HCT116 (cell line): Measurements from ENCODE around the gene RASL11A. TPM values are rescaled to one million over a fixed set of nuclear protein-coding genes. Genes with fewer than 3 reads are reported as not detected.

Experiments
- ATAC-seq: fragments of 200-7000 bp; cut with Tn5 transposase; 2 replicates; pipeline ENCODE4 v1.9.1; 2020; ENCODE audit warnings: mild to moderate bottlenecking, moderate library complexity
- BruUV-seq: library from RNA; stranded (reverse); fragments of 400-500 nt; replicated peaks from 2 replicates; lab custom pipeline; 2021; lab: Mats Ljungman, UMichigan
- CTCF ChIA-PET: fragments of 300-600 bp; sonication (Branson Sonifier 250); formaldehyde crosslinking; loops from one replicate; lab custom pipeline; 2021; ENCODE audit warnings: antibody characterized with exemption; lab: Charles Lee
- POLR2A ChIA-PET: fragments of 300-600, 350-600 bp; sonication (Branson Sonifier 250); formaldehyde crosslinking; loops from one replicate; lab custom pipeline; 2021; ENCODE audit warnings: antibody characterized with exemption; lab: Charles Lee
- RAD21 ChIA-PET, 2 experiments: fragments of 300-600 bp; sonication (Branson Sonifier 250); formaldehyde crosslinking; loops; one replicate each; lab custom pipeline; 2023; ENCODE audit warnings: low total read pairs in 2 of 2; ENCODE audit not compliant: uncharacterized antibody in 2 of 2, unreplicated experiment in 2 of 2, low non-redundant PET in 1 of 2; lab: Charles Lee
- DNase-seq: peaks from one replicate; pipeline ENCODE4 v3.0.0-alpha.2; 2010; ENCODE audit warnings: low read depth, low spot score
- H2AFZ ChIP-seq: fragments of 200-600 bp; shearing (Covaris generic), sonication (generic); 2 replicates; pipeline ENCODE4 v1.6.1; 2017; ENCODE audit warnings: low read depth, mixed run types, mixed read lengths, antibody characterized with exemption, low read length; ENCODE audit not compliant: poor library complexity, severe bottlenecking
- H3K27ac ChIP-seq: 2 replicates; pipeline ENCODE4 v1.5.1; 2012; ENCODE audit warnings: low read depth, low read length
- H3K27me3 ChIP-seq: fragments of 200-600 bp; sonication (generic); 2 replicates; pipeline ENCODE4 v1.6.1; 2016; ENCODE audit warnings: mixed run types, low read length, mixed read lengths; ENCODE audit not compliant: insufficient read depth
- H3K36me3 ChIP-seq, 2 experiments: fragments of 200-500 bp in 1 of 2; fragments of 200-600 bp in 1 of 2; sonication (Bioruptor generic) in 1 of 2; sonication (generic) in 1 of 2; 2 replicates each; pipeline versions ENCODE4 v1.5.1 to v1.6.1; 2014 to 2016; ENCODE audit warnings: low read length in 2 of 2, inconsistent platforms in 1 of 2, mixed read lengths in 1 of 2, mixed run types in 1 of 2; ENCODE audit not compliant: insufficient read depth in 2 of 2, control insufficient read depth in 1 of 2
- H3K4me1 ChIP-seq, 2 experiments: fragments of 200-600 bp in 1 of 2; sonication (generic) in 1 of 2; 2 replicates each; pipeline versions ENCODE4 v1.5.1 to v1.6.1; 2012 to 2017; ENCODE audit warnings: low read length in 2 of 2, inconsistent platforms in 1 of 2, mild to moderate bottlenecking in 1 of 2, mixed read lengths in 1 of 2, mixed run types in 1 of 2, moderate library complexity in 1 of 2; ENCODE audit not compliant: insufficient read depth in 2 of 2, control insufficient read depth in 1 of 2
- H3K4me2 ChIP-seq: fragments of 200-600 bp; sonication (generic); 2 replicates; pipeline ENCODE4 v1.6.1; 2017; ENCODE audit warnings: mixed run types, low read length, mixed read lengths
- H3K4me3 ChIP-seq, 2 experiments: fragments of 200-600 bp in 1 of 2; sonication (generic) in 1 of 2; replicated peaks in 1 of 2; 2 replicates each; pipeline ENCODE4 v1.5.1; 2011 to 2016; ENCODE audit warnings: low read length in 2 of 2, control low read depth in 1 of 2, low read depth in 1 of 2, mild to moderate bottlenecking in 1 of 2, mixed read lengths in 1 of 2, mixed run types in 1 of 2
- H3K79me2 ChIP-seq: fragments of 200-600 bp; sonication (generic); 2 replicates; pipeline ENCODE4 v1.6.1; 2017; ENCODE audit warnings: mild to moderate bottlenecking, mixed run types, low read length, moderate library complexity, mixed read lengths; ENCODE audit not compliant: insufficient read depth
- H3K9ac ChIP-seq: fragments of 200-600 bp; sonication (generic); 2 replicates; pipeline ENCODE4 v1.6.1; 2016; ENCODE audit warnings: low read length, mixed read lengths
- H3K9me2 ChIP-seq: fragments of 200-600 bp; sonication (generic), shearing (Covaris generic); 2 replicates; pipeline ENCODE4 v1.6.1; 2017; ENCODE audit warnings: mixed run types, mild to moderate bottlenecking, moderate library complexity; ENCODE audit not compliant: insufficient read depth
- H3K9me3 ChIP-seq, 2 experiments: fragments of 200-500 bp in 1 of 2; fragments of 200-600 bp in 1 of 2; sonication (Bioruptor generic) in 1 of 2; sonication (generic) in 1 of 2; 2 replicates each; pipeline ENCODE4 v1.6.1; 2014 to 2017; ENCODE audit warnings: low read length in 2 of 2, mixed read lengths in 2 of 2, inconsistent platforms in 1 of 2, low read depth in 1 of 2, mild to moderate bottlenecking in 1 of 2, mixed run types in 1 of 2, moderate library complexity in 1 of 2; ENCODE audit not compliant: control insufficient read depth in 1 of 2, insufficient read depth in 1 of 2
- H4K20me1 ChIP-seq: fragments of 200-600 bp; sonication (generic), shearing (Covaris generic); 2 replicates; pipeline ENCODE4 v1.6.1; 2017; ENCODE audit warnings: mixed run types, mild to moderate bottlenecking, moderate library complexity; ENCODE audit not compliant: insufficient read depth
- CBX3 ChIP-seq: IDR thresholded peaks from 2 replicates; pipeline ENCODE4 v1.6.1; 2012; ENCODE audit warnings: low read depth
- CEBPB ChIP-seq: IDR thresholded peaks from 2 replicates; pipeline ENCODE4 v1.6.1; 2012; ENCODE audit warnings: low read depth
- FOSL1 ChIP-seq: IDR thresholded peaks from 2 replicates; pipeline ENCODE4 v1.6.1; 2012; ENCODE audit warnings: low read depth
- MAX ChIP-seq: IDR thresholded peaks from 2 replicates; pipeline ENCODE4 v1.6.1; 2012
- POLR2A ChIP-seq: IDR thresholded peaks from 2 replicates; pipeline ENCODE4 v1.7.0; 2011; ENCODE audit warnings: borderline replicate concordance; ENCODE audit not compliant: insufficient read depth, insufficient read length; ENCODE audit errors: extremely low read depth
- RAD21 ChIP-seq: IDR thresholded peaks from 2 replicates; pipeline ENCODE4 v1.6.1; 2012; ENCODE audit warnings: low read depth, mild to moderate bottlenecking
- REST ChIP-seq: IDR thresholded peaks from 2 replicates; pipeline ENCODE4 v1.6.1; 2012; ENCODE audit warnings: low read depth
- SIN3A ChIP-seq: IDR thresholded peaks from 2 replicates; pipeline ENCODE4 v1.6.1; 2012; ENCODE audit warnings: low read depth
- SP1 ChIP-seq: IDR thresholded peaks from 2 replicates; pipeline ENCODE4 v1.6.1; 2012; ENCODE audit warnings: low read depth
- TCF7L2 ChIP-seq: IDR thresholded peaks from 2 replicates; pipeline ENCODE4 v1.7.0; 2011; ENCODE audit warnings: borderline replicate concordance, inconsistent platforms; ENCODE audit not compliant: insufficient read depth, insufficient read length; ENCODE audit errors: extremely low read depth
- ZBTB33 ChIP-seq: IDR thresholded peaks from 2 replicates; pipeline ENCODE4 v1.6.1; 2011; ENCODE audit warnings: mild to moderate bottlenecking, low read length, moderate library complexity; ENCODE audit not compliant: insufficient replicate concordance; ENCODE audit errors: extremely low read depth
- ZNF274 ChIP-seq: fragments of 200-500 bp; sonication (Bioruptor generic); IDR thresholded peaks from 2 replicates; pipeline ENCODE4 v1.6.1; 2014; ENCODE audit warnings: mild to moderate bottlenecking, low read depth, low read length, inconsistent platforms
- intact Hi-C: fragments of 100-400 bp; cut with micrococcal nuclease; formaldehyde crosslinking; loops from 2 replicates; pipeline ENCODE4 v1.10.0; 2022
- total RNA-seq: library from RNA; stranded (reverse); gene quantifications from one replicate; pipeline ENCODE4 v1.2.1, GENCODE V29; 2021; ENCODE audit not compliant: unreplicated experiment

Gene RASL11A
- total RNA-seq, 1 experiment from 2014 or later: 5.0 TPM

- Histone ChIP-seq H3K4me3 (no peak overlapping the region), H2AFZ (no peak overlapping the region), H3K36me3 (no peaks in the 10 kb centered on the region), H3K4me2 (no peak overlapping the region), H3K4me1 (peaks cover 4 to 14% of the 10 kb centered on the region in 2 experiments; a peak in 3 of 4 replicates), H3K9ac (no peak overlapping the region), H3K9me3 (no peaks in the 10 kb centered on the region), H3K27me3 (no peaks in the 10 kb centered on the region), H3K27ac (no peak overlapping the region), H3K9me2 (no peaks in the 10 kb centered on the region), H3K79me2 (no peaks in the 10 kb centered on the region), H4K20me1 (no peaks in the 10 kb centered on the region)
- TF ChIP-seq MAX (no peak), ZNF274 (no peak), RAD21 (no peak), CBX3 (no peak), FOSL1 (no peak), SIN3A (no peak), SP1 (no peak), TCF7L2 (no peak), ZBTB33 (no peak), REST (no peak), CEBPB (no peak), POLR2A (no peak)
- CTCF ChIA-PET: no interaction called here
- intact Hi-C loops: no loop called here
- POLR2A ChIA-PET: interaction anchor here (0.6 kb wide), 1 partner anchor 770 kb away, joined by 3 read pairs; no protein-coding TSS in a partner anchor
- DNase-seq: no peak
- ATAC-seq: no peak
- BruUV-seq: no TSS peak
- RAD21 ChIA-PET: interaction anchor here in 1 of 2 experiments (0.5 kb wide), 1 partner anchor 46 kb away, joined by 5 read pairs; no protein-coding TSS in a partner anchor
Observed at GRCh38 chr13:27269114-27269665, 1.4 kb upstream of the RASL11A start.
